Transverse colon (tissue), 4 donors: ENCODE results near the gene AK4. TPM values are rescaled to one million over a fixed set of nuclear protein-coding genes. Genes with fewer than 3 reads are reported as not detected.
"Not testable (repeated sequence)": the region's sequence is repeated elsewhere in the genome, so short reads cannot be mapped to it uniquely, and the experiment has no call there.

ENCODE experiments used
- DNase-seq: peaks from one replicate; pipeline ENCODE4 v3.0.0-alpha.2; 2019
- H3K27ac ChIP-seq, 4 donors: fragments of 200-600 bp; sonication (generic); 2 replicates each; pipeline ENCODE4 v1.5.1; 2016 to 2018; ENCODE audit warnings: inconsistent platforms in 4 of 4
- H3K27me3 ChIP-seq: fragments of 200-600 bp; sonication (generic); 2 replicates; pipeline ENCODE4 v1.5.1; 2017; ENCODE audit warnings: inconsistent platforms
- H3K36me3 ChIP-seq, 4 donors: fragments of 200-600 bp; sonication (generic); 2 replicates each; pipeline ENCODE4 v1.5.1; 2017 to 2019; ENCODE audit warnings: inconsistent platforms in 4 of 4
- H3K4me1 ChIP-seq, 4 donors: fragments of 200-600 bp; sonication (generic); 2 replicates each; pipeline ENCODE4 v1.5.1; 2017 to 2020; ENCODE audit warnings: inconsistent platforms in 4 of 4
- H3K4me3 ChIP-seq, 4 donors: fragments of 200-600 bp; sonication (generic); 1 replicate in 1 of 4; 2 replicates in 3 of 4; pipeline versions ENCODE4 v1.5.1 to v1.6.1; 2017 to 2019; ENCODE audit warnings: inconsistent platforms in 4 of 4
- H3K9me3 ChIP-seq, 2 donors: fragments of 200-600 bp; sonication (generic); 2 replicates each; pipeline ENCODE4 v1.5.1; 2017 to 2019; ENCODE audit warnings: inconsistent platforms in 2 of 2
- CTCF ChIP-seq, 5 experiments: fragments of 200-600 bp in 3 of 5; fragments of 450-650 bp in 2 of 5; sonication (generic) in 3 of 5; IDR thresholded peaks; 1 replicate in 2 of 5; 2 replicates in 3 of 5; pipeline ENCODE4 v1.5.1; 2016 to 2017; ENCODE audit warnings: antibody characterized with exemption in 5 of 5, inconsistent platforms in 3 of 5, mild to moderate bottlenecking in 2 of 5, moderate library complexity in 1 of 5
- EP300 ChIP-seq: sonication (generic); formaldehyde crosslinking; IDR thresholded peaks from one replicate; pipeline ENCODE4 v1.6.1; 2017; ENCODE audit warnings: antibody characterized with exemption, low read depth
- POLR2A ChIP-seq: fragments of 450-650 bp; IDR thresholded peaks from one replicate; pipeline ENCODE4 v1.6.1; 2016; ENCODE audit warnings: antibody characterized with exemption, mild to moderate bottlenecking, moderate library complexity
- POLR2AphosphoS5 ChIP-seq, 3 donors: sonication (generic); formaldehyde crosslinking; IDR thresholded peaks; one replicate each; pipeline ENCODE4 v1.6.1; 2016; ENCODE audit warnings: antibody characterized with exemption in 3 of 3
- WGBS, 2 donors: methylation state at CpG; one replicate each; pipeline ENCODE4 v1.1.5; 2018; ENCODE audit warnings: low coverage in 1 of 2; 5-methylcytosine and 5-hydroxymethylcytosine counted together
- in situ Hi-C, 4 donors: fragments of 200-750 bp; cut with MboI; loops; one replicate each; pipeline versions ENCODE4 v1.15.0 to v1.15.1; 2017; ENCODE audit warnings: low sequenced_read_pairs in 3 of 4, low pct_ligation_motif_present in 1 of 4, low pct_unique_long_range_greater_than_20kb in 1 of 4
- intact Hi-C: fragments of 100-400 bp; cut with DNase I; formaldehyde crosslinking; loops from one replicate; pipeline ENCODE4 v1.15.1; 2023; ENCODE audit warnings: low total_unique reads
- total RNA-seq, 4 donors: library from RNA; depleted of rRNA; stranded (reverse); fragments of >200 nt; gene quantifications; one replicate each; pipeline ENCODE4 v1.1.0, GENCODE V29; 2016

The AK4 gene
- total RNA-seq, 4 donors from 2014 or later = 12.0 to 42.8 (median 36.1) TPM

GRCh38 chr1:65232461-65232990 is 84.5 kb downstream of the AK4 start:
- Histone ChIP-seq H3K9me3 (peaks cover 0 to 5% of the 10 kb centered on the region in 2 donors), H3K27ac (no peak overlapping the region), H3K4me3 (no peak overlapping the region), H3K4me1 (peaks cover 0 to 7% (median 0%) of the 10 kb centered on the region in 4 donors), H3K36me3 (no peaks in the 10 kb centered on the region), H3K27me3 (no peaks in the 10 kb centered on the region)
- 75 to 84% methylated on average over 3 to 4 of the region's 4 CpGs for WGBS, 2 donors
- DNase-seq = no peak
- intact Hi-C loops = loop anchor here (10.0 kb wide), 1 partner anchor 452 kb away; no protein-coding TSS in a partner anchor
- TF ChIP-seq CTCF (IDR thresholded peaks at IDR 0.05) (no peak), POLR2A (no peak), EP300 (no peak), POLR2AphosphoS5 (IDR thresholded peaks at IDR 0.05) (no peak)
- in situ Hi-C loops = loop anchor here (10.0 to 25.0 kb wide), 4 partner anchors 452 to 1005 kb away; no protein-coding TSS in a partner anchor

- H3K27ac ChIP-seq = no peak overlapping the region
- WGBS, 2 donors = 67 to 71% methylated on average over 1 to 2 of the region's 2 CpGs
- TF ChIP-seq POLR2A (no peak), CTCF (IDR thresholded peaks at IDR 0.05) (no peak), EP300 (no peak), POLR2AphosphoS5 (IDR thresholded peaks at IDR 0.05) (no peak)
- peaks cover 0 to 5% of the 10 kb centered on the region in 2 donors for H3K9me3 ChIP-seq
- intact Hi-C loops (loop anchor here (10.0 kb wide), 1 partner anchor 451 kb away; no protein-coding TSS in a partner anchor), in situ Hi-C loops (loop anchor here (10.0 to 25.0 kb wide), 4 partner anchors 451 to 1004 kb away; no protein-coding TSS in a partner anchor)
- no peak overlapping the region for H3K4me3 ChIP-seq
- H3K4me1 ChIP-seq = peaks cover 0 to 7% (median 0%) of the 10 kb centered on the region in 4 donors
- H3K27me3 ChIP-seq = no peaks in the 10 kb centered on the region
- no peaks in the 10 kb centered on the region for H3K36me3 ChIP-seq
- no peak for DNase-seq
Observed at GRCh38 chr1:65233782-65234181, 85.8 kb downstream of the AK4 start.

- no peak for DNase-seq
- intact Hi-C loops (loop anchor here (10.0 kb wide), 1 partner anchor 449 kb away; no protein-coding TSS in a partner anchor), in situ Hi-C loops (loop anchor here (10.0 to 25.0 kb wide), 4 partner anchors 449 to 1001 kb away; no protein-coding TSS in a partner anchor)
- H3K36me3 ChIP-seq = no peaks in the 10 kb centered on the region
- TF ChIP-seq EP300 = no peak
- peak; percentile 40 to 64 (median 44) for TF ChIP-seq CTCF (IDR thresholded peaks at IDR 0.05)
- peaks cover 0 to 5% of the 10 kb centered on the region in 2 donors for H3K9me3 ChIP-seq
- no peaks in the 10 kb centered on the region for H3K27me3 ChIP-seq
- no peak overlapping the region for H3K27ac ChIP-seq
- no peak overlapping the region for H3K4me3 ChIP-seq
- no peaks in the 10 kb centered on the region for H3K4me1 ChIP-seq
- 42 to 77% methylated on average over 3 of the region's 3 CpGs for WGBS, 2 donors
Observed at GRCh38 chr1:65235867-65236805, 88.1 kb downstream of the AK4 start.

- not testable (repeated sequence) for H3K4me1 ChIP-seq, H3K27ac ChIP-seq, H3K9me3 ChIP-seq, H3K27me3 ChIP-seq, DNase-seq, H3K4me3 ChIP-seq, H3K36me3 ChIP-seq
- intact Hi-C loops = loop anchor here (10.0 kb wide), 1 partner anchor 448 kb away; no protein-coding TSS in a partner anchor
- in situ Hi-C loops = loop anchor here (10.0 to 25.0 kb wide), 4 partner anchors 448 to 1000 kb away; no protein-coding TSS in a partner anchor
- 71 to 100% methylated on average over 1 of the region's 1 CpG for WGBS, 2 donors
Observed at GRCh38 chr1:65237088-65237487, 89.1 kb downstream of the AK4 start.
